Neural progenitor cell (in vitro differentiated cells): Measurements from ENCODE around the gene ITGB1.

ENCODE experiments used
- CTCF ChIP-seq: fragments of 200-600 bp; sonication (generic); IDR thresholded peaks from 2 replicates; pipeline ENCODE4 v1.5.1; 2017; ENCODE audit warnings: antibody characterized with exemption, mild to moderate bottlenecking
- EZH2 ChIP-seq: fragments of 200-600 bp; sonication (generic); IDR thresholded peaks from 2 replicates; pipeline ENCODE4 v1.6.1; 2017; ENCODE audit warnings: antibody characterized with exemption, mild to moderate bottlenecking, moderate library complexity

GRCh38 chr10:32985341-32985764 lies 27.3 kb upstream of the ITGB1 start:
- no peak for TF ChIP-seq CTCF
- TF ChIP-seq EZH2 = no peak
